ENCODE data around the gene CELF3.

CELF3 gene

DNA sequence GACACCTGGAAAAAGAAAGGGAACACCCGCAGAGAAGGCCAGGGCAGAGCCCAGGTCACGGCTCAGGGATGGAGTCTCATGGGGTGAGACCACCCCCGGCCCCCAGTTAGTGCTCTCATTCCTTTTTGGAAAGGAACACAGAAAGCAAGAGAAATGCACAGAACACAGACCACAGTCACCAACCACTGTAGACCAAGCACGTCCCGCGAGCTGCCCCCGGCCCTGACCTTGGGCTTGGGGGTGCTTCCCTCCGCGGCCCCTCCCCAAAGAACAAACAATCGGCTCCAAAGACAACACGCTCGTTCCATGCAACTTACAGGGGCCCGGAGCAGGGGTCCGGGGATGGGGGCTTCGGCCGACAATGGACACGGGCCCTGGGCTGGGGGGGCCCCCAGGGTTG lies 12.8 kb downstream of the CELF3 start:
- no peak overlapping the region for H3K4me3 ChIP-seq (replicated peaks in 1 of 2; ENCODE audit: low read depth in 2 of 2, low read length in 2 of 2)
- TF ChIP-seq, protein P1, sequence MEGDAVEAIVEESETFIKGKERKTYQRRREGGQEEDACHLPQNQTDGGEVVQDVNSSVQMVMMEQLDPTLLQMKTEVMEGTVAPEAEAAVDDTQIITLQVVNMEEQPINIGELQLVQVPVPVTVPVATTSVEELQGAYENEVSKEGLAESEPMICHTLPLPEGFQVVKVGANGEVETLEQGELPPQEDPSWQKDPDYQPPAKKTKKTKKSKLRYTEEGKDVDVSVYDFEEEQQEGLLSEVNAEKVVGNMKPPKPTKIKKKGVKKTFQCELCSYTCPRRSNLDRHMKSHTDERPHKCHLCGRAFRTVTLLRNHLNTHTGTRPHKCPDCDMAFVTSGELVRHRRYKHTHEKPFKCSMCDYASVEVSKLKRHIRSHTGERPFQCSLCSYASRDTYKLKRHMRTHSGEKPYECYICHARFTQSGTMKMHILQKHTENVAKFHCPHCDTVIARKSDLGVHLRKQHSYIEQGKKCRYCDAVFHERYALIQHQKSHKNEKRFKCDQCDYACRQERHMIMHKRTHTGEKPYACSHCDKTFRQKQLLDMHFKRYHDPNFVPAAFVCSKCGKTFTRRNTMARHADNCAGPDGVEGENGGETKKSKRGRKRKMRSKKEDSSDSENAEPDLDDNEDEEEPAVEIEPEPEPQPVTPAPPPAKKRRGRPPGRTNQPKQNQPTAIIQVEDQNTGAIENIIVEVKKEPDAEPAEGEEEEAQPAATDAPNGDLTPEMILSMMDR (IDR thresholded peaks at IDR 0.05; ENCODE audit: low read depth, low read length) = no peak
- DNase-seq (ENCODE audit: low read depth in 2 of 2) = no peak

DNA sequence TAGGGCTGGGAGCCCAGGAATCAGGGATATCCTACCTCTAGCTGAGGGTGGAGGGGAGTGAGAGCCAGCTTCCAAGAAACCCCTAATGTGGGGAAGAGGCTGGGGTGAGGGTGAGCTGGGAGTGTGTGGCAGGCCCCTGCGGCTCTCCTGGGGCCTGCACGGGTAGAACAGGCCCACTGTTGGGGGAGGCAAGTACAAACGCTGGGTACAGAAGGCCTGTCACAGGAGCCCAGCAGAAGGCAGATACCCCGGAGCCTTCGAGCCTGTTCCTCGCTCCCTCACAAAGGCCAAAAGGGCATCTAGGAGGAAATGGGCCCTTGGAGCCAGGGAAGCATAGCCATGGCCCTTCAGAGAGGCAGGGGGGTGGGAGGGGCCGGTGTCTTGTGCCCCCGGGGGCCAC lies 13.7 kb downstream of the CELF3 start:
- TF ChIP-seq, protein P1 (IDR thresholded peaks at IDR 0.05; ENCODE audit: low read depth, low read length) = no peak
- no peak for DNase-seq (ENCODE audit: low read depth in 2 of 2)
- no peak overlapping the region for H3K4me3 ChIP-seq (replicated peaks in 1 of 2; ENCODE audit: low read depth in 2 of 2, low read length in 2 of 2)

DNA sequence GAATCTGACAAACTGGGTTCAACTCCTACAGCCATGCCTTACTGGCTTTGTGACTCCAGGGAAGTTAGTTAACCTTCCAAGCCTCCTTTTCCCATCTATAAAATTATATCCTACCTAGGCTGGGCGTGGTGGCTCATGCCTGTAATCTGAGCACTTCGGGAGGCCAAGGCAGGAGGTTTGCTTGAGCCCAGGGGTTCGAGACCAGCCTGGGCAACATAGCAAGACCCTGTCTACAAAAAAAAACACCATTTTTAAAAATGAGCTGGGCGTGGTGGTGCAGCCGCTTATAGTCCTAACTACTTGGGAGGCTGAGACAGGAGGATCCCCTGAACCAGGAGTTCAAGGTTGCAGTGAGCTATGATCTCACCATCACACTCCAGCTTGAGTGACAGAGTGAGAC lies 15.1 kb downstream of the CELF3 start:
- no peak for DNase-seq (ENCODE audit: low read depth in 2 of 2)
- TF ChIP-seq, protein P1 (IDR thresholded peaks at IDR 0.05; ENCODE audit: low read depth, low read length) = no peak

DNA sequence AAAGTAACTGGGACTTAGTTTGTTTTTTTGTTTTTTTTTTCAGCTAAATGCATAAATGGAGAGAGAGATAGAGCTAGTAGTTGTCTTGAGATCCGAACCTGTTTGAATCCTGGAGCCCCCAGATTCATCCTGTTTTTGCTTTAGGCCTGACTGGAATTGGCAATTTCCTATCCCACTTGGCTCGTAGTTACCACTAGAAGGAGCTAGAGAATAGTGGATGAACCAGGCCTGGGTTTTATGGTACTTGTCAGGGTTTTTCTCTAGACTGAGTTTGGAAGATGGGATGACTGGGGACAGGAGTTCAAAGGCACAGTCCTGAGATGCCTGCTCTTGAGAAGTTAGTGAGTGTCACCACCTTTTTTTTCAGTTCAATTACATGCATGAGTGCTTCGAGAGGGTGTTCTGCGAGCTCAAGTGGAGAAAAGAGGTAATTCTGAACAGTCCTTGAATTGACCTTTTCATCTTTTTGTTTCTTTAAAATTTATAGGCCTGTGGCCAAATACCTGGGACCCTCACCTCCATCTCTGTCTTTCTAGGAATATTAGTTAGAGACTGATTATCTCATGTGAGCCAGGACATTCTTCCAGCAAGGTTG lies 23.4 kb downstream of the CELF3 start:
- H3K4me3 ChIP-seq (replicated peaks in 1 of 2; ENCODE audit: low read depth in 2 of 2, low read length in 2 of 2) = no peak overlapping the region
- DNase-seq (ENCODE audit: low read depth in 2 of 2) = peak; percentile 56 to 66
- TF ChIP-seq, protein P1 (IDR thresholded peaks at IDR 0.05; ENCODE audit: low read depth, low read length) = peak; percentile 72

More for the DNA sequence above, 15.1 kb downstream of the CELF3 start:
- H3K4me3 ChIP-seq (replicated peaks in 1 of 2; ENCODE audit: low read depth in 2 of 2, low read length in 2 of 2) = no peak overlapping the region

DNA sequence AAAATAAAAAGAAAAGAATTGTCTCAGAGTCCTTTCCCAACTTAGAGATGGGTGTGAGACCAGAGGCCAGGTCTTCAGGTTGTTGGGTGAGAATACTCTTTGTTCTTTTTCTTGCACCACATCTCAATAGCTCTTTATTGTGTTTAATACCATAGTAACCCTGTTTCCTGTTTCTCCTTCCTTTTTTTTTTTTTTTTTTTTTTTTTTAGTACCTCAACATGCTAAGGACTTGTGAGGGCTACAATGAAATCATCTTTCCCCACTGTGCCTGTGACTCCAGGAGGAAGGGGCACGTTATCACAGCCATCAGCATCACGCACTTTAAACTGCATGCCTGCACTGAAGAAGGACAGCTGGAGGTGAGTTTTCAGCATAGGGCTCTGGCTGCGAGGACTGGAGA lies 24.4 kb downstream of the CELF3 start:
- peak in 1 of 2 donors; percentile 5 for DNase-seq (ENCODE audit: low read depth in 2 of 2)
- TF ChIP-seq, protein P1 (IDR thresholded peaks at IDR 0.05; ENCODE audit: low read depth, low read length) = no peak
- no peak overlapping the region for H3K4me3 ChIP-seq (replicated peaks in 1 of 2; ENCODE audit: low read depth in 2 of 2, low read length in 2 of 2)

DNA sequence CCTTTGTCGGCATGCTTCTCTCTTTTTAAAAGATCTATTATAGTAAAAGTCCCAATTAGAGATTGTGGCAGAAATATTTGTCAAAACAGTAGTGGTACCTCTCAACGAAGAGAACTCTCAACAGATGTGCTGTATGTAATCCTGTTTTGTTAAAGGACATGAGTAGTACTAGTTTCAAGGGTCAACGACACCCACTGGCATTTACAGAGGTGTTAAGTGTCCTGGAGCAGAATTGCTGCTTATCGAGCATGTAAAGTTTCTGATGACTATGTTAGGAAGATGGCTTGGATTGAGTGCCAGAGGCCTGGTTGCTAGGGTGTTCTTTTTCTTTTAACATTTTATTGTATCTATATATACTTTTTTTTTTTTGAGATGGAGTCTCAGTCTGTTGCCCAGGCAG lies 27.1 kb downstream of the CELF3 start:
- DNase-seq (ENCODE audit: low read depth in 2 of 2) = no peak
- TF ChIP-seq, protein P1 (IDR thresholded peaks at IDR 0.05; ENCODE audit: low read depth, low read length) = no peak
- no peak overlapping the region for H3K4me3 ChIP-seq (replicated peaks in 1 of 2; ENCODE audit: low read depth in 2 of 2, low read length in 2 of 2)

DNA sequence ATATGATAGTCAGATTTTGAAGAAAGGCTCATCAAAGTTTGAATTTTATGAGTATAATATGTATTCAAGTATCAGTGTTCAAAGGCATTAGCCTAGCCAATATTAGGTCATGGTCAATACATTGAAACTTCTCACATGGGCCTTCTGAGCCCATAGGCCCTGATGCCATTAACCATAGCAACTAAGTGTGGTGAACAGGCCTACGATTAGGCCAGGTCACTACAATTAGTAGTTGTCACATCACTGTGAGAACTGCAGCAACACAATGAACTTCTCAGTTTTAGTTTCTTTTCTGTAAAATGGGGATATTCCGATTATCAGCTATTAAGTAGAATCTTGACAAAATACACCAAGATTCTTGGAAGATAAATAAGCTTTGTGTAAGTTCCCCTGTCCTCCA lies 30.0 kb downstream of the CELF3 start:
- TF ChIP-seq, protein P1 (IDR thresholded peaks at IDR 0.05; ENCODE audit: low read depth, low read length) = no peak
- H3K4me3 ChIP-seq (replicated peaks in 1 of 2; ENCODE audit: low read depth in 2 of 2, low read length in 2 of 2) = no peak overlapping the region
- no peak for DNase-seq (ENCODE audit: low read depth in 2 of 2)

All from cardiac fibroblast (primary cell).